SK-MEL-5 (cell line): ENCODE measurements around the gene FPGS. TPM values are rescaled to one million over a fixed set of nuclear protein-coding genes. Genes with fewer than 3 reads are reported as not detected.
A peak's percentile ranks its signal among the peaks of the same experiment; 100 is the strongest.

Source experiments
- DNase-seq: peaks from one replicate; pipeline ENCODE4 v3.0.0-alpha.2; 2016; ENCODE audit warnings: low read depth, low spot score
- in situ Hi-C: cut with HindIII; loops from 2 replicates; pipeline ENCODE4 v1.10.0; 2016; ENCODE audit warnings: low sequenced_read_pairs, high pct_unique_total_duplicates, low pct_unique_long_range_greater_than_20kb
- total RNA-seq: library from RNA; depleted of rRNA; stranded (reverse); fragments of >200 nt; shearing (Covaris generic); gene quantifications from 2 replicates; pipeline ENCODE4 v1.2.3, GENCODE V29; 2014

FPGS gene
- total RNA-seq, 1 experiment from 2014 or later, result 45.2 TPM

DNA sequence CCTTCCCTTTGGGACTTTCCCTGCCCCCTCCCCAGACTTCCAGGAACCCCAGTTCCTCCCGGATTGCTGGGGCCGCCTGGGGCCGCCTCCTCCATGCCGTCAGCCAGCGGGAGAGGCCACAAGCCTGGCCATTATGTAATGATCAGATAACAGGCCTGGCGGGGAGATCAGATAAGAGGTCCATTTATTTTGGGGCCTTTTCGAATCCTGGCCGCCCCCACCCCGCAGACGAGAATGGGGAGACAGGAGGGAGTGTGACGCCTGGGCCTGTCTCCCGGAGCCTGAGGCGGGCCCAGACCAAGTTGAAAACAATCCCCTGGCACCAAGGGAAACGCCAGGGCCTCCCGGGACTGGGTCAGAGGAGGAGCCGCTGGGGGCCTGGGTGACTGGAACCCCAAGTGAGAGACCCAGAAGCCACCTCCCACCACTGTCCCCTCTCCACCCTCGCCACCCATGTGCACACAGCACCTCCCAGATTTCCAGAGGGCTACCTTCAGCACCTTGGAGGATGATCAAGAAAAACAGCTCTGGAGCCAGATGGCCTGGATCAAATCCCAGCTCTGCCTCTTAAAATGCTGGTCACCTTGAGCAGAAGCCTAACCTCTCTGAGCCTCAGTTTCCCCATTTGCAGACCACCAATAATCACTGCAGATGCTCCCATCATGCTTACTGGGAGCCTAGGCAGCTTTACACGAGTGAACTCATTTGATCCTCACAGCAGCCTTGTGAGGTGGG is 43.9 kb downstream of the FPGS start:
- no peak for DNase-seq
- in situ Hi-C loops, result no loop called here

DNA sequence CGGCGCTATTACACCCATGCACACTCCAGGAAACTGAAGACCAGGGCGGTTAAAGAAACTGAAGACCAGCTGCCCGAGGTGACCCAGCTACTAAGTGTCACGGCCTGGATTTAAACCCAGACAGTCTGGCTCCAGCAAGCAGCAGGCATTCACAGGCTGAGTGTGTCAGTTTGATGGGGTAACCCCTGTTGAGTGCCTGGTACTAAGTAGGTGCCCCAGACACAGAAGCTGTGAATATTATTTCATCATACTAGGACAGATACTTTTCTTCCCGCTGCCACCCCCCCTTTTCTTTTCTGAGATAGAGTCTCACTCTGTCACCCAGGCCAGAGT is 44.5 kb downstream of the FPGS start:
- in situ Hi-C loops, result no loop called here
- no peak for DNase-seq

DNA sequence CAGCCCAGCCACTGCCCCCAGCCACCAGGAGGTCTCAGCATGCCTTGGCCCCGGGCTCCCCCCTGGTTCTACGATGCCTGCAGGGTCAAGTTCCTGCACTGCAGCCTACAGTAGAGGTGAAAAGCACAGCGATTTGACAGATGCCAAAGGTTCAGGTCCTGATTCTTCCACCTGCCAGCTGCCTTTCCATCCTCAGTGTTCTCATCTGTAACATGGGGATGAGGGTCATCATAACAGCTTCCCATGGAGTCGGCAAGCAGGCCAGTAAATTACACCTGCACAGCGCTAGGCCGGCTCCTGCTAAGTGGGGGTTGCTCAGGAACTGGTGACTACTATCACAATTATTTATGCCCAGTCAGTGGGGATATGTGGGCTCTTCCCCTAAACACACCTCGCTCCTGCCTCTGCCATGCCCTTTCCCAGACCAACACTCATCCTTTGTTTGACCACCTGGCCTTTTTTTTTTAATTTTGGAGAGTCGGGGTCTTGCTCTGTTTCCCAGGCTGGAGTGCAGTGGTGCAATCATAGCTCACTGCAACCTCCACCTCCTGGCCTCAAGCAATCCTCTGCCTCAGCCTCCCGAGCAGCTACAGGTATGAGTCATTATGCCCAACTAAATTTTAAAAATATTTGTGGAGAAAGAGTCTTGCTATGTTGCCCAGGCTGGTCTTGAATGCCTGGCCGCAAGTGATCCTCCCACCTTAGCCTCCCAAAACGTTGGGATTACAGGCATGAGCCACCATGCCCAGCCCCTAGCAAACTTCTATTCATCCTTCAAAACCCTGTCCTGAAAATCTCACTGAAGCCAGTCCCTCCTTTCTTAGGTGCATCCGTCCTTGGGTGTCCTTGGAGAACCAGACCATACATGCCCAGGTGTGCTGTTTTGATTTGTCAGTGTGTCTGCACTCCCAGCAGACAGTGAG is 45.4 kb downstream of the FPGS start:
- in situ Hi-C loops, result no loop called here
- DNase-seq, result no peak

DNA sequence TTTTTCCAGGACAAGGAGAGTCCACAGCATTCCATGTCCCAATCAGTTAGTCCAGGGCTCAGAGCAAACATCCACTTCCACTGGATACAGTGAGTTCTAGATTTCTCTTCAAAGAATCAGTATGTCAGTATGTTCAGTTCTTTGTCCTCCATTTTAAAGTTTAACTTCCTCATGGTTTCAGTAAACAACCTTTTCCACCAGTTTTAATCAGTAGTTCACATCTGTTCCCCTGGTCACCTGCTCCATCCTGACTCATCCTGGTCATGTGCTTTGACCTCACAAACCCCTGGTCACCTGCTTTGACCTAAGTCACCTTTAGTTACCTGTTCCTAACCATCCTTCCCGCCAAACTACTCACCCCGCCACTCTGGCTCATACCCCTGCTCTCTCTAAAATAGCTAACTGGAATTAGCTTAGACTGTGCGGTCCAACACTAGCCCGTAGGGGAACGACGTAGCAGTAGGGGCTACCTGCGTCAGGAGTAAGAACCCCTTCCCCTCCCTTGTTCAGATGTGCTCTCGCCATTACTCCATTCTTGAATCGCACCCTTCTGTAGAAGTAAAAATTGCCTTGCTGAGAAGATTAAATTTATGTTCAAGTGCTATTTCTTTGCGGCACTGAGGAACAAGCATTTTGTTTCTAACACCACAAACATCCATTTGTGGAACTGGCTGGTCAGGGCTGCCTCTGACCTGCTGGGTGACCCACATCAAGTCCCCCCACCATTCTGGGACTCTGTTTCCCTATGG is 46.2 kb downstream of the FPGS start:
- DNase-seq, result no peak
- in situ Hi-C loops, result no loop called here

DNA sequence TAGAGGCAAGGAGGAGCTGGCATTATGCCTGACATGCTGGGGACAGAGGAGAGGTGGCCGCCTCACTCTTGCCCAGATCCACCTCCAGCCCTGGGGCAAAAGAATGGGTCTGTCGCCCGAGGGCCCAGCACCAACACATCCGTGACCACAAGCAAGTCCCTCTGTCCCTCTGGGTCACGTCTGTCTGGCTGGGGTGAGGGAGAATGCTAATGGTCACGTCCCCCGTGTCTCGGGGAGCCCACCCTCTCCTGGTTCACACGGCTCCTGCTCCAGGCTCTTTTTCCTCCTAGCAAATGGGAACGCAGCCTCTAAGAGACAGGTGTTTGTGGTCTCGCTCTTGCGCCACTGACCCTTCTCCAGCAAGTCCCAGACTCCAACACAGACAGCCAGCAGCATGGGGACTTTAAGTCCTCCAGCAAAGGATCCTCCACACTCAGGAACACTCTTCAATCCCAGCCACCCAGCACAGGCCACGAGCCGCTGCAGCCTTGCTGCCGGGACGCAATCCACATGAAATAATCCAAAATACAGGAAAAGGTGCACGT is 47.7 kb downstream of the FPGS start:
- in situ Hi-C loops, result no loop called here

DNA sequence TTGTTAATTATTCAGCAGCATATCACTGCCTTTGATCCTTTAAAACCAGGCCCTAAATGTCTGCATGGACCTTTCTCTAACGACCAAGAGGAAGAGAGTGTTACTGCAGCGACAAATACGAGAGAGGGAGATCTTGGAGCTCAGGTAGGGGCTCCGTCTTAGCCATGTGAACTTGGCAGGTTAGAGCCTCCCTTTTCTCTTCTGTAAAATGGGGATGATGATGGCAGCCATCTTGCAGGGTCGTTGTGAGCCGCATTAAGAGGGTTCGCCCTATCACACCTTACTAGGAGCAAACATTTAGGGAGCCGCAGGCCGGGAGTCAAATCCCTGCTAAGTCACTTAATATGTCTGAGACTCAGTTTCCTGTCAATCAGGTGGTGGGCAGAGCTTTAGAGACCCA is 50.1 kb downstream of the FPGS start:
- in situ Hi-C loops, result no loop called here
- DNase-seq, result no peak

More for the DNA sequence above, 47.7 kb downstream of the FPGS start:
- no peak for DNase-seq

DNA sequence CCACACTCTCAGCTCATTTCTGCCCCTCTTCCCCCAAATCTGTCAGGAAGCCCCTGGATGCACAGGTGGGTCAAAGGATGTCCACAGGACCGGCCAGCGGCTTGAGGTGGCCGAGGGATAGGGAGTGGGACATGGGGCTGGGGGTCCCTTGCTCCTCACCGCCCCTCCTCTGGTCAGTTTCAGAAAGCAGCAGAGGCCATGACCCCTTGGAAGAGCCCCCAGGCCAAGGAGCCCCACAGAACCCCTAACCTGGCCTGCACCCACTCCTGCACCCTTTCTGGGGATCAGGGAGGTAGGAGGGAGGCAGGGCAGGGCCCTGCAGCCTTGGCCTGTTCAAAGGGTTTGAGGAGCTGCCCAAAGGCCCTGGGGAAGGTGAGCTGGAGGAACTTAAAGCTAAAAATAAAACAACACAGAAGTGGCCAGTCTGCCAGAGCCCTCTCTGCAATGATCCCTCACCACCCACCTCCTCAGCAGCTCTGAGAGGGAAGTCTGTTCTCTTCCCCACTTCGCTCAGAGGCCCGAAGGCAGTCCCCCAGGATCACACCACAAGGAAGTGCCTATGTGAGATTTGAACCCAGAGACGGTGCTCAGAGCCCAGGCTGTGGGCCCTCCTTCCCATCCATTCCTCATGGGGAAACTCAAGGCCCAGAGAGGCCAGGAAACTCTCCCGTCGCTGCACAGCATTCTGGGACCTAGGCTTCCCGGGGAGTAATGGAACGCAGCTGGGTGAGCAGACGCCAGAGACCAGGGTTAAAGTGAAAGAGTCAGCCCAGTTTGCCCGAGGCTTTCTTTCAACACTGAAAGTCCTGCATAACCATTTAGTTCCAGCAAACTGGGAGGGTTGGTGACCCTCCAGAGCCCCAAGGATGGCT is 50.9 kb downstream of the FPGS start:
- peak; percentile 23 for DNase-seq
- in situ Hi-C loops, result no loop called here

DNA sequence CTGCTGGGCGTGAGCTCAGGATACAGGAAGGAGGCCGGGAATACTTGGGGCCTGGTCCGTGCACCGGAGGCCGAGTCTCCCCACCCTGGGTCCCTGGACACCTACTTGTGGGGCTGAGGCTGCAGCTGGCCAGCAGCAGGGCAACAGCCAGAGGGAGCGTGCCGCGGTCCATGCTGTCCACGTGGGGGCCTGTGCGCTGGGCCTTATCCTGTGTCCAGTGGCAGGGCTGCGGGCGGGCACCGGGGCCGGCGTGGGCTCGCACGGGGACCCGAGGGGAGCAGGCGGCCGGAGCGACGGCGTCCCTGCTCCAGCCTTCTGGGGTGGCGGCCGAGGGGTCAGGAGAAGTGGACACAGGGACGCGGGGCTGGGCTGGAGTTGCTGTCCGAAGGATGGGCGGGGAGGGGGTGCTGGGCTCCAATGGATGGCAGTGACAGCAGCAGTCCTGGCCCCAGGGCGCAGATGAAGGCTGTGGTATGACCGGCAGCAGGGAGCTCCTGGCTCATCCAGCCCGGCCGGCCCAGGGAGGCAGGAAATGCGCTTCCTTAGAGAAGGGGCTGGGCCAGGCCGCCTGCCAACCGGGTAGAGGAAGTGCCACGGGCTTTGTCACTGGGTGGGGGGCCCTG is 51.6 kb downstream of the FPGS start, which contains the start of gene ENG:
Gene ENG, minus strand, starts transcription at position 475 of the 623 bp plus-strand sequence. Its CDS starts 303 bp downstream, at position 172.
- in situ Hi-C loops, result no loop called here
- peak; percentile 52 for DNase-seq

DNA sequence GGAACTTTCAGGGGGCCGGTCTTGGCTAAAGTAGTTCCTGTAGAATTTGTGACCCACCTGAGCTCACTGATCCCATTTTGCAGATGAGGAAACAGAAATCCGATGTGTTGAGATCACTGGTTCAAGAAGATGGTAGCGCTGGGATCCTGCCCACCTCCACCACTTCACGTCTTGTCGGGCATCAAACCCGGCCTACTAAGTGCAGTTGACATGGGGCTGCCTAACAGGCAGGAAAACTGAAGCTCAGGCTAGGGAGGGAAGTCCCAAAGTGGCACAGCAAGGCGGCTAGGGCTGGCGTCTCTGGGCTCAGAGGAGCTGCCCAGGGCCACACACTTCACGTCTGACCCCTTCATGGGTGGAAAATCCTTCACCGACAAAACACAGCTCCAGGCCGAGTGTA is 52.3 kb downstream of the FPGS start:
- DNase-seq, result no peak
- in situ Hi-C loops, result no loop called here

DNA sequence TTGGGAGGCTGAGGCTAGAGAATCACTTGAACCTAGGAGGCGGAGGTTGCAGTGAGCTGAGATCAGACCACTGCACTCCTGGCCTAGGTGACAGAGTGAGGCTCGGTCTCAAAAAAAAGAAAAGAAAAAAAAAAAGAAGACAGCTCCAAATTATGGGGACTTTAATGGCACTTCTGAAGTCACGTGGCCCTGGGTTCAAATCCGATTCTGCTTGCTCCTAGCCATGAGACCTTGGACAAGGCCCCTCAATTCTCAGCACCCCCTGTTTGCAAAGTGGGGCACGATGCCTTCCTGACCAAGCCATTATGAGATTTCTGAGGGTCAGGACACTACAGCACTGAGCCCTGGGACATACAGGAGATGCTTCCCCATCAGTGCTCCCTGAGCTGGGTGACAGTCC is 52.8 kb downstream of the FPGS start:
- in situ Hi-C loops, result no loop called here
- no peak for DNase-seq

DNA sequence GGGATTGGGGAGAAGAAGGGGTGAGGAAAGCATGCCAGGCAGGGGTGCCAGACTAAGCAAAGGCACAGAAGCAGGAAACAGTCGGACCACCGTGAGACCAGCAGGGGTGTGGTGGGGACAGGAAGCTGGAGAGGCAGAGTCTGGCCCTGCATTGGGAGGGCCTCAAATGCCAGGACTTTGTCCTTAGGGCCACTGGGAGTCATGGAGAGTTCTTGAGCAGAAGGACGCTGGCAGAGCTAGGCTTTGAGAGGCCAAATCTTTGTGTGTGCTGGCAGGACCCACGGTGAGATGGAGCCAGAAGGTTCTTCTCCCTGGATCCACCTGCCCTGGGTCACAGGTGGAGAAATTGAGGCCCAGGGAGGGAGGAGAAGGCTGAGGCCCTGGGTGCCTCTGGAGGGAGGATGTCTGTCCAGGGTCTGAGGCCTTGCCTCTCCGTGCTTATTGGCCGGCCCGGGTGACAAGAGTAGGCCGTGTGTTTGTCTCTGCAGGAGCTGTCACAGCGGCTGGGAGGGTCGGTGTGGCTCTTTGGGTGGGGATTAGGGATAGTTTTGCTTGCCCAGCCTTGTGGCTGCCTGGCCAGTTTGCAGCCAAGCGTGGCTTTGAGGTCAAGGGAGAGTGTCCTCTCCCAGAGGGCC is 53.5 kb downstream of the FPGS start:
- in situ Hi-C loops, result no loop called here
- no peak for DNase-seq

DNA sequence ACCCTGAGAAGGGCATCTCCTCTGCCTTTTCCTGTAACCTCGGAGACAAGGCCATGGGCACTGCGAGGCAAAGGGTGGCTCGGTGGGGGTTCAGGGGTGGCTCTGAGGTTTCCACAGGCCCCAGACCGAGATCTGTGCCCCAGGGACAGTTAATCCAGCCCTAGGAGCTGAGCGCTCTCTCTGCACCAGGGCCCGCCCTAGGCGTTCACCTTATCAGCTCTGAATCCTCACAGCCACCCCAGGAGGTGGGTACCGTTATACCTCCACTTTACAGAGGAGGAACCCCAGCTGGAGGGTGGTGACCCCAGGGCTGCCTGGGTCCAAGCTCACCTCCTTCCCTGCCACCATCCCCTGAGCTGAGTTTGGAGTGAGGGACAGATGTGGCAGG is 54.0 kb downstream of the FPGS start:
- in situ Hi-C loops, result no loop called here
- DNase-seq, result no peak

DNA sequence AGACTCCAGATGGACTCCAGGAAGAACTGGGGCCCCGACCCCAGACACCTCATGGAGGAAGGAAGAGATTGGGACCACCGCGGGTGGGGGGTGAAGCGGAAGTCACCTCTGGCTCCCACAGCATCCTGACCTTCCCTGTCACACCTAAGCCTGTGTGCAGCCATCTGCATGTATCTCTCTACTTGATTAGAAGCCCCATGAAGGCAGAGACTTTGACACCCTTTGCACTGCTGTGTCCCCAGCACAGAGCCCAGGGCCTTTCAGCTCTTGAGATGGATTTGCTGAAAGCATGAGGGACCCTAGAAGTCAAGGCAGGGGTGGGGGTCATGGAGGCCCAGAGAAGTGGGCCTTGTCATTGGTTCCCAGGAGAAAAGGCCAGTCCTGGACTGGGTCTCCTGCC is 54.6 kb downstream of the FPGS start:
- in situ Hi-C loops, result no loop called here
- DNase-seq, result no peak

DNA sequence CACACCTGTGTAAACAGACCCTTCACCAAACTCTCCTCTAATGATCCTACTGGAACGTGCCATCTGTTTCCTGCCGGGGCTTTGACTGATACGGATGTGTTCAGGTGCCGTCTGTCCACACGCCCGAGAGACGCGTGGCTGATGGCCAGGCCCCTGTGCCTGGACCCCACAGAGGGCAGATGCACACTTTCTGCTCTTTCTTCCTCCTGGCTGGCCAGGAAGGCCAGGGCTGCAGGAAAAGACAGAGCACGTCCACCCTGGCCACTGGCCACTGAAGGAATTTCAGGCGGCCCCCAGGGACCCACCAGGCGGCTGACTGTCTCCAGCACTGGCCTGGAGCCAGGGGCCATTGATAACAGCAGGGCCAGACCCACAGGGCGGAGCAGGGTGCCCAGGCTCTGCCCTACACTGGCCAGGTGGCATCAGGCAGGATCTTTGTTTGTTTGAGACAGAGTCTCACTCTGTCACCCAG is 55.4 kb downstream of the FPGS start:
- in situ Hi-C loops, result no loop called here
- DNase-seq, result no peak

DNA sequence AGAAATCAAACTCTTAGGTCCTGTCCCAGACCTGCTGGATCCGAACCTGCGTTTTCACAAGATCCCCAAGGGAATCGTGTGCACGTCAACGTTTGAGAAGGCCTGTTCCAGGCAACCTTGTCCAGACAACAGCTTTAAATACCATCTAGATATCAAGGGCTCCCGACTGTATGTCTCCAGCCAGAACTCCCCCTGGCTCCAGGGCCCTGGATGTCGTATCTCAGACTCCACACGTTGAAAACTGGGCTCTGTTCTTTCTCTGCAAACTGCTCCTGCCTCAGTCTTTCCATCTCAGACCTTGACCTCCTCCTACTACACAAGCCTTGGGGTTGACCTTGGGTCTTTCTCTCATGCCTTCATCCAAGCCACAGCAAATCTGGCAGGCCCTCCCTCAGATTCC is 57.6 kb downstream of the FPGS start:
- in situ Hi-C loops, result no loop called here
- DNase-seq, result no peak

DNA sequence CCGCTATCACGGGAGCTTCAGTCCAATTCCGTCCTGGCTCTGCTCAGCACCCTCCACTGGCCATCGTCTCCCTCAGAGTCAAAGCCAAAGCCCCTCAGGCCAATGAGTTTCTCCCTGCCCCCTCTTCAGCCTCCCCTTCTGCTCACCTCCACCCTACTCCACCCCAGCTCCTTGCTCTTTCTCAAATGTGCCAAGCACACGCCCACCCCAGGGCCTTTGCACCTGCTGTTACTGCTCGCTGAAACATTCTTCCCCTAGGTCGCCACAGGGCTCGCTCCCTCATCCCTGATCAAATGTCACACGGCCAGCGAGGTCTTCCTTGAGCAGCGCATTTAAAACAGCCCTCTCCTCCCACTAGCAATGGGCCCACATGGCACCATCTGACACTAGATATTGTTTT is 58.1 kb downstream of the FPGS start:
- DNase-seq, result no peak
- in situ Hi-C loops, result no loop called here
